Right kidney (tissue), 1 donor: ENCODE data around the gene CMIP.
"Not testable (repeated sequence)": the region's sequence is repeated elsewhere in the genome, so short reads cannot be mapped to it uniquely, and the experiment has no call there.

ENCODE experiments used
- DNase-seq: peaks from one replicate; pipeline ENCODE4 v3.0.0-alpha.2; 2016

Gene CMIP

DNA sequence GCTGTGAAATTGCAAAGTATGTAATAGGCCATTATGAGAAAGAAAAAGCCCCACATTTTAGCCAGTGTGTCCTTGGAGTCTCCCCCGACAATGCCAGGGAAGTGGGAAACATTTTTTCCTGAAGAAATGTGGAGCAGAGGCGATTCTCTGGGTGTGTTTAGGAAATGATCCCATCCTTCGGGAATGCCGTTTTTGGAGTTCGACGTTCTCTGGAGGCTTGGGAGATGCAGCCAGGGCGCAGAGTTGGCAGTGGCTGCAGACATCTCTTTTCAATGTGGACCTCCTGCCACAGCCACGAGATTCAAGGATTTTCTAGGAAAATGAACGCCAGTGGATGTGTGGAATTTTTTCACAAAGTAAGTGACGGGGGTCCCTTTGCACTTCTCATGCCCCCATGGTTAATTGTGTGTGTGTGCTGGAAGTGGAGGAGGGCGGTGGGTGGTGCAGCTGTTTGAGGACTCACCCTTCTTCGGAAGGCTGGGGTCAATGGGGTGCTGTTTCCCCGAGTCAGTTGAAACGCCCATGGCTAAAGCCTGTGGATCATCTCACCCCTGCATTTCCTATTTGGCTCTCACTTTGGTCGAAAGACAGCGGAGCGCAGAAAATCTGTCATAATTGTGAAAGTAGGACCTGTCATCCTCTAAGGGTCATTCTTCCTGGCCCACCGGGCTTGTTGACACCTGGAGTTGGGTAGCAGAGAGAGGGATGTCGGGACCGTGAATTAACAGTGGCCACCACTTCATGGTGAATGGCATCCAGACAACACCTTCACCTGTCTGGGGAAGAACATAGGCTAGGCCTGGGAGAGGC lies 73.2 kb downstream of the CMIP start:
- no peak for DNase-seq

DNA sequence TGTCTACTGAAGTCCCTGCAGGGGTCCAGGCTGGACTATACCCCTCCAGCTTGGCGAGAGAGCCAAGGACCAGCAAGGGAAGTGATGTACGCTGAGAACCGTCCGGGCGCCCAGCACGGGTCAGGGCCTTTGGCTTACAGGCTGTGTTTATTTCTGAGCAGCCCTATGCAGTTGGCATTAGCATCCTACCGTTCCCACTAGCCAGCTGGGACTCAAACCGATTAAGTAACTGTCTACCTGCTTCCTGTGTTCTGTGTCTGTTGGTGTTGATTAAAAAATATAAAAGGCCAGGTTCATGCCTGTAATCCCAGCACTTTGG lies 73.8 kb downstream of the CMIP start:
- no peak for DNase-seq

GRCh38 chr16:81519301-81520150 lies 74.9 kb downstream of the CMIP start:
- no peak for DNase-seq

- DNase-seq = no peak
Observed at GRCh38 chr16:81520151-81520470, 75.5 kb downstream of the CMIP start.

GRCh38 chr16:81520560-81521135 lies 76.0 kb downstream of the CMIP start:
- DNase-seq = no peak

- no peak for DNase-seq
Observed at GRCh38 chr16:81521141-81521626, 76.6 kb downstream of the CMIP start.

DNA sequence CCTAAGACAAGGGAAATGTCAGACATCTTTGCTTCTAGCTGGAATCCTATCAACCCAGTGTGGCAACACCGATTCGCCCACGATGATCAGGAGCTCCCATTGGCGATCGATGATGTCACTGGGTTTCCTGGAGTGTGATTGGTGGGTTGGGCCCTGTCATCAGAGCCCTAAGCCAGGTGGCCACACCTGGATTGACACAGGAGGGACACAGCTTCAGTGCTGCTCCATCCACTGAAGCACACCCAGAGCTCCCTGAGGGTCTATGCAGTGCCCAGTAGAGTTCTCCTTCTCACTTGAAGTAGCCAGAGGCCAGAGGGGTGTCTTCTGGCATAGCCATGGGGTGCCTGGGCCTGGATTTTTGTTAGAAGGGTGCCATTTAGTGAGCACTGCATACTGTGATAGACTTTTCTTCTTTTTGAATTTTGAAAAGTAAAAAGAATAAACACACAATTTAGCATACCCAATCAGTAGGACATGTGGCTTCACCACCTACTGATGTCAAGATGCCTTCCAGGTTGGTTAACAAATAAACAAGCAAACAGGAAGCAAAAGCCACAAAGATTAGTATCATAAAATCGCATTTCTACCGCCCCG lies 77.6 kb downstream of the CMIP start:
- no peak for DNase-seq

GRCh38 chr16:81522851-81523250 lies 78.2 kb downstream of the CMIP start:
- DNase-seq = not testable (repeated sequence)

- no peak for DNase-seq
Observed at GRCh38 chr16:81523387-81524115, 78.9 kb downstream of the CMIP start.

DNA sequence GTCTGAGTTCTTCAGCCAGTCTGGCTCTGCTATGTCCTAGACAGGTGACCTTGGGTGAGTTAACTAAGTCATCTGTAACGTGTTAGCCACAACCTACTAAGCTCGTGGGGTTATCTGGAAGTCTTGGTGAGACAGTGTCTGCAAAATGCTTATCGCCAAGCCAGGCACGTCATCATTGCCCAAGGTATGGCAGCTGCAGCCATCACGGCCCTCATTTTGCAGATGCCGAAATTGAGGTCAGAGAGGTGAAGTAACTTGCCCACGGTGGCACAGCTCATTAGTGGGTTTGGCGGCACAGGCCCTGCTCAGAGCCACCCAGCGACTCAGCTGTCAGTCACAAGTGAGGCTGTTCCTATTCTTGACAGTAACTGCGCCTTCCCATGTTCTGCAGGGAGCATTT lies 79.8 kb downstream of the CMIP start:
- DNase-seq = no peak

DNA sequence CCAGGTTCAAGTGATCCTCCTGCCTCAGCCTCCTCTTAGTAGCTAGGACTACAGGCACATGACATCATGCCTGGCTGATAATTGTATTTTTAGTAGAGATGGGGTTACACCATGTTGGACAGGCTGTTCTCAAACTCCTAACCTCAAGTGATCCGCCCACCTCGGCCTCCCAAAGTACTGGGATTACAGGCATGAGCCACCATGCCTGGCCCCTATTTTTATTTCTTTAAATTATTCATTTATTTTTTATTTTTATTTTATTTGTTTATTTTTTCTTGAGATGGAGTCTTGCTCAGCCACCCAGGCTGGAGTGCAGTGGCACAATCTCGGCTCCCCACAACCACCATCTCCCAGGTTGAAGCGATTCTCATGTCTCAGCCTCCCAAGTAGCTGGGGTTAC lies 80.3 kb downstream of the CMIP start:
- DNase-seq = not testable (repeated sequence)

- DNase-seq = no peak
Observed at GRCh38 chr16:81526199-81526598, 81.6 kb downstream of the CMIP start.

DNA sequence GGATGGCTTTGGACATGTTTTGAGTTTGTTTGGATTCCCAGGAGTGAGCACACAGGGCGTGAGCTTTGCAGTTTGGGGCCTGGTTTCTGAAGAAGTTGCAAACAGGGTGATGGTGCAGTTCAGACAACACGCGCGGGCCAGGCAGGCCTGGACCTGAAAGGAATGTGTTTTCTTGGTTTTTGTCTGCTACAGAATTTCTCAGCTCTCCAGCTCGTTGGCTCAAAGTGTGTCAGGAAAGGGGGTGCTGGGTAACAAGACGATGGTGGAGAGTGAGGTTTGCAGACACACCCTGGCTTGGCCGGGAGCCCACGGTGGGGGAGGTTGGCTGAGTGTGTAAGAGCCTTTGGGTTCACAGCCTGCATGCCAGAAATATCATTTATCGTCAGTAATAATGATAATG lies 82.3 kb downstream of the CMIP start:
- DNase-seq = no peak

GRCh38 chr16:81527477-81528178 lies 83.0 kb downstream of the CMIP start:
- no peak for DNase-seq

- DNase-seq = no peak
Observed at GRCh38 chr16:81528256-81528655, 83.6 kb downstream of the CMIP start.

- DNase-seq = no peak
Observed at GRCh38 chr16:81530296-81530721, 85.7 kb downstream of the CMIP start.

GRCh38 chr16:81530814-81531213 lies 86.2 kb downstream of the CMIP start:
- DNase-seq = no peak

DNA sequence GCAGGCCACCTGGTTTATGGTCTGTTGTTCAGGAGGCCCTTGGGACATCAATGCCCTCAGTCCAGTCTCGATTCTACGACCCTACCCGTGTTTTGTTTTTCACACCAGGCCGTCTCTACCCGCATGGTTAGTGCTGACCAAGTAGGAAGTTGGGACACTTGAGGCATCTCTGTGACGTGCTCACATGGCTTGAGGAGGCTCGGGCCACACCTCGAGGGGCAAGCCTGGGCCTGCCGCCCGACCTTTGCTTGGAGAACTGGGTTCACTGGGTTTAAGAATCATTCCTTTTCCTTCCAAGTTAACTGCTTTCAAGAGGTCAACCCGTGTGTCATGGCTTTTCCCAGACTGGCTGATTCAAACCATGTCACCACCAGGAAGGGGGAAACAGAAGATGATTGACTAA lies 86.8 kb downstream of the CMIP start:
- DNase-seq = no peak

- DNase-seq = no peak
Observed at GRCh38 chr16:81532491-81533174, 88.0 kb downstream of the CMIP start.

DNA sequence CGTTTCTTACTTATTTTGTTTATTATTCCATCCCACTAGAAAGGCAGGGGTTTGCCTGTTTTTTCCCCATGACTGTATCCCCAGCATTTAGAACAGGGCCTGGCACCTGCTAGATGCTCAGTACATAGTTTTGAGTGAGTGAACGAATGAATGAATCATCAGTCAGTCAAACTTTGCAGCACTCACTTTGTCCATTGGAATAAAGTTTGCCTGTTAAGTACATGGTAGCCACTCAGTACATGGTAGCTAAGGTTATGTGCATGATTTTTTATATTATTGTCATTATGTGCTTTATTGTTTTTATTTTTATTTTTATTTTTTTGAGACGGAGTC lies 88.5 kb downstream of the CMIP start:
- DNase-seq = no peak

DNA sequence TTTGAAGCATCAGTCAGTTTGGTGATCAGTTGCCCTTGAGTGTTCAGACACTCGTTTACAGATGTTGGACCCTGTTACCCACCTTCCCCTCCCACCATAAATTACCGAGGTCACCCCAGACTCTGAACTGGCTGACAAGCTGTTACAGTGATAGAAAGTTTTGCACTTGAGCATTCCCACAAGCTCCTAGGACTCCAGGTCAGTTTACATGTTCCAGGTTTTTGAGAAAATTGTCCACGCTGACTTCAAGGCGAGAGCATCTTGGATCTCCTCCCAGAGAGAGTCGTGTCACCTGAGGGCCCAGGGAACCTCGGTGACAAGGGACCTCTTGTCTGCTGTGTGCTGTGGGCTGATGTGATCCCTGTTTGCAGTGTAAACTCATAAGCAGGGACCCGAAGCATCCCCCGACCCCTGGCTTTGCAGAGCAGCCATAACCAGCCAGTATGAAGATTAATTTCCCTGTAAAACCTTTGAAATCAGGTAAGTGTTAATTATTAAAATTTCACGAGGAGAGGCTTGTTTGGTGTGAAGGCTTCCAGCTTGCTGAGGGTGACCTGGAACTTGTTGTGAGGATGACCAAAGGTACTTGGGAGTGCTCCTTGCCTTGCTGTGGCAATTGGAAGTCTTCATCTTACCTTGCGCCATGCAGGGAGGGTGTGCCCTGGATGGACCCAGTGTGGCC lies 91.2 kb downstream of the CMIP start:
- DNase-seq = no peak
